GM19372 (cell line): ENCODE measurements around the gene GPATCH4.

ENCODE experiments used
- ATAC-seq: cut with Tn5 transposase; IDR thresholded peaks from one replicate; pipeline ENCODE4 v1.9.1; 2021; ENCODE audit warnings: mild to moderate bottlenecking, low read depth, moderate library complexity; ENCODE audit not compliant: unreplicated experiment

The GPATCH4 gene

DNA sequence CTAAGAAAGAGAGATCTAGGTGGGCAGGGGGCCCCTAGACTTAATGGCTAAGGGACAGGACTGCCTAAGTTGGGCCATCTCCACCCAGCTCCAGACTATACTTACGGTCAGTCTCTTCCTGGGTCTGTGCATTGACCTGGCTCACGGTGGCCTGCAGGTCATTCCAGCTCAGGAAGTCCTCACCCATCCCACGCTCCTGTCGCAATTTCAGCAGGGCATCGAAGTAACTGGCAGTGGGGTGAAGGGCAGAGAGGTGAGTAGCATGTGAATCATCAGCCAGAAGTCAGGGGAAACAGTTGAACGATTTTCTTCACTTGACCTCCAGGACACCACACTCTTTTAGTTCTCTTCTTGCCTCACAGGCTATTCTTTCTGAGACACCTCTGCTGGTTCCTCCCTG, 49.4 kb downstream of the GPATCH4 start:
- no peak for ATAC-seq

DNA sequence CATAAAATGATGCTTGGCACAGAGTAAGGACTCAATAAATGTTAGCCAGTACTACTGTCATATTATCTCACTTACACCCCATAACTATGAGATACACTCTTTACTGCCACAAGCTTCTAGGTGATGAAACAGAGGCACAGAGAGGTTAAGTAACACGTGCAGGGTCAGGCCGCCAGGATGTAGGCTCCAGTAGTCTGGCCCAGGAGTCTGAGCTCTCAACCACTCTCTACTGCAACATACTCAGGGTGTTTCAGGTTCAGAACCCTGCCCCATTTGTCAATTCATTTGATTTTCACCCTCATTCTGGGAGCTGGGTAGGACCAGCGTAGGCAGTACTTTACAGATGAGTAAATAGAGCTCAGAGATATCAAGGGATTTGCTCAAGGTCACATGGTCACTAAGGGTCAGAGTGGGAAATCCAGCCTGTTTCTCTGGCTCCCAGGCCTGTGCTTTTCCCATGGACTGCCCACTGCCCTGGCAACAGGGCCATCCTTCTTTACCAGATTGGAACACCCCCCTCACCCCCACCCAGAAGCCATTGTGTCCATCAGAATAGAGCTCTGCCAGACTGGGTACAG, 50.1 kb downstream of the GPATCH4 start:
- no peak for ATAC-seq

- no peak for ATAC-seq
Measured at GRCh38 chr1:156550346-156550745, 50.9 kb downstream of the GPATCH4 start.

- ATAC-seq: no peak
Measured at GRCh38 chr1:156549831-156550230, 51.4 kb downstream of the GPATCH4 start.

- no peak for ATAC-seq
Measured at GRCh38 chr1:156549390-156549789, 51.9 kb downstream of the GPATCH4 start.

DNA sequence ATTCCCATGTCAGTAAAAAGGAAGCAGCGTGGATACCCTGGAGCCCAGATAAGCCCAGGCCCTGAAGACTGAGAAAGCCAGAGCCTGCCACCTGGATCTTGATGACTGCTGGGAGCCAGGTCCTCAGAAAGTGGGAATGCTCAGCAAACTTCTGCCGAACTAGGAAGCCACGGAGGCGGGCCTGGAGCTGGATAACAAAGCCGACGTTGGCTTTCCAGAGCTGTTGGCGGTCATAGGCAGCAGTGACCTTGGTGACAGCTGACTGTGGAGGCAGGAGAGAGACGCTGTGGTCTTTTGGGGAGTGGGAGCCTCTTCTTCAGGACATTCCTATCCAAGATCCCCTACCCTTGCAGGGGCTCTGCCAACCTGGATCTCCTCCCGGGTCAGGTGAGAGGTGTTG, 53.3 kb downstream of the GPATCH4 start:
- no peak for ATAC-seq

GRCh38 chr1:156547434-156547833, 53.8 kb downstream of the GPATCH4 start:
- no peak for ATAC-seq

DNA sequence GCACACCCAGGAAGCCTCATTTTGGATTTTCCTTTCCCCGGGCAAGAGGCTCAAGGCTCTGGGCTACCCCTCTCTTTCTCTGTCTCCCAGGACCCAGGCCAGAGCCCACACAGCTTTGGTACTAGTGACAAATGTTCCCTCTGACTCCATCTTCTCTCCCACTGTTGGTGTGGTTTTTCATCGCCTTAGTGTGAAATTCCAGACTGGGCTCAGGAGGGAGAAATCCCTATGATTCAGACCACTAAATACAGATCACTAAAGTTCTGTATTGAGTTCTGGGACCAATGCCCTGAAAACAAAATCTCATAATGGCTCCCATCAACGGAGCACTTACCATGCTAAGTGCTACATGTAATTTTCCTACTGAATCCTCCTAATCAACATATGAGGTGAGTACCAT, 55.0 kb downstream of the GPATCH4 start:
- no peak for ATAC-seq

DNA sequence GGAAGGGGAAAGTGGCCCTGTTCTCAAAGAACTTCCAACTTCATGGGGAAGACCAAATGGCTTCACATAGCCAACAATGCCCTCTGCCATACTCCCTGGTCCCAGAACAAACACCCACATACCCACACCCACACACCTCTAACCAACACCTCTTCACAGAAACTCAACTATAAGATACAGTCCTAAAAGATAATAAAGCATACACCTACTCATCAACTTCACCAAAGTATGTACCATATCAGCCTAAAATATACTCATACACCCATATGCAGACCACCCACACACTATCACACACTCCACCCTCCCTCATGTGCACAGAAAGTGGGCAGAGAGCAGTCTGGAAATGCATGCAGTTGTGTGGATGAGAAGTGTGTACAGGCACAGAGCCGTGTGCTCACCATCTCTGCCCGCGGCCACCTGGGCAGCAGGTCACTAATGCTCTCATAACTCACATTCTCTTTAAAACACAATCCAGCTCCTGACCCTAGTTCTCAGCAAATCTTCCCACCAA, 56.6 kb downstream of the GPATCH4 start:
- no peak for ATAC-seq
